NOMO-1 (cell line): ENCODE results near the gene TBX4.
"Not testable (repeated sequence)": the region's sequence is repeated elsewhere in the genome, so short reads cannot be mapped to it uniquely, and the experiment has no call there.

Source experiments
- DNase-seq, 2 experiments: peaks; one replicate each; lab custom pipeline; 2025; ENCODE audit not compliant: unreplicated experiment in 2 of 2; lab: John Stamatoyannopoulos, UW

TBX4 gene

DNA sequence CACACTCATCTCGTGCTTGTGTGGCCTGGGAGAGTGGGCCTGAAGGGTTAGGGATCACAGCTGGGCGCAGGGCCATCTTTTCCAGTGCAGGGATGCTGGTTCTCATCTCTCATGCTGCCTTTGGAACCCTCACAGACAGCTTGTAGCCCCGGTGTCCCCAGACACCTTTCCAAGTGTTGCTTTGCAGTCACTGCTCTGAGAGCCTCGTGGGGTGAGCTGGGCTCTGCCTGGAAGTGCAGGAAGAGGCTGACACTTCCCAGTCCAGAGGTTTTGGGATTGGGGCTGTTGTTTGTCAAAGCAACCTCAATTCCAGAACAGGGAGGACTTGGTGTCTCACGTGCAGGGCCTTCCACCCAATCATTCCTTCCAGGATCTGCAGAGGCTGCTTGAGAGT, 28.2 kb downstream of the TBX4 start:
- no peak for DNase-seq

DNA sequence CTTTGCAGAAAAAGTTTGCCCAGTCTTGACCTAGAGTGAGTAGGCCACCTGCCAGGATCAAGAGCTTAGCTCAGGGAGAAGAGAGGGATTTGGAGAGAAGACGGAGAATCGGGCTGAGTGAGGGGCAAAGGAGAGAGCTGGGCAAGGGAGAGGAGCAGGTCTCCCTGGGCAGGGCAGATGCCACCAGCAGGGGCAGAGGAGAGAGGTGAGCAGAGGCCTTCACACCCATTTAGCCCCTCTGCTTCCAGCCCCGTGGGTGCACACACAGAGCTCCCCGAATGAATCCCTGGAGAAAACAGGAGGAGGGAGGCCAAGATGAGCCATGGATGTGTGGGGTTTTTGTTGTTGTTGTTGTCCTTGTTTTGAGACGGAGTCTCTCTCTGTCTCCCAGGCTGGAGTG, 29.2 kb downstream of the TBX4 start:
- DNase-seq = no peak

DNA sequence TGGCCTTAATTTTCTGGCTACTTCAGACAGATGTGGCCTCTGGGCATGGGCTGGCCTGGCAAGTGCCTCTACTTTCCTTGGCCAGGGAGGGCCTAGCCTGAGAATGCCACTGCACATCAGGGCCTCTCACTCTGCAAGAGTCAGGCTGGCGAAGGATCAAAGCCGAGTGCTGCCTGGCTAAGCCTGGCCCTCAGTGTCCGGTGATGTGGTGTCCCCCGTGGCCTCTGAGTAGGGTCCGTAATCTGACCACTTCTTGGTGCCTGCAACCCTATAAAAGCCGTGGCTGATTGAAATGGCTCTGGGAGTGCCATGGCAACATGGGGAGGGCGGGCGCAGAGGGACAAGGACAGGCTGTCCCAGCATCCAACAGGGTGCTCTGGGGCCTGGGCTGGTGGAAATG, 30.2 kb downstream of the TBX4 start:
- DNase-seq = no peak

DNA sequence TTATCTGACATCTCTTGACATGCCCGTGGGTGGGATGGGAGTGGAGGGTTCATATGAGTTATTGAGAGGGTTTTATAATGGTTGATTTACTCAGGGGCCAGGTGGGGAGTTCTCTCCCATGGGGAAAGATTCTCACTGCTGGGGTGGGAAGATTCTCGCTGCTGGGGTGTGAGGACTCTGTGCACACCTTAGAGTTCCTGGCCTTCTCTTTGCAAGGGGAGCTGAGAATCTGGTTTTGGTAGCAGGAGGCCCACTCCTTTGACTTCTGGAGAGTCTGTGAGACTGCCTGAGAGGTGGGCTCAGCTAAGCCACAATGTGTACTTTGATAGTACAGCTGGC, 31.5 kb downstream of the TBX4 start:
- no peak for DNase-seq

DNA sequence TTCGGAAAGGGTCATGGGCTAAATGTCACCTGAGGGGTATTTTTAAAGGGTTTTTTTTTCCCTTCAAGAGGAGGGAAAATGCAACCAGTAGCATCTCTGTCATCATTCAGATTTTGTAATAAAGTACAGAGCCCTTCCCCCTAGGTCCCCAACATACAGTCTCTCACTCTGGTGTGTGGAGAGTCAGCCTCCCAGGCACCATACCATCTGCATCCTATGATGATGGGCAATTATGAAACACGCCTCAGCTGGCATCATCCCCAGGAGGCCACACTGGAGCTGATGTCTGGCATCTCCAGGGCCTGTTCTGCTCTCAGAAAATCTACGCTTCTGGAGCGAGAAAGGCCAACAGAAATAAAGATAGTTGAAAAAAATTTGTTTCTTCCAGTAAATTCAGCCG, 32.0 kb downstream of the TBX4 start:
- DNase-seq = no peak

DNA sequence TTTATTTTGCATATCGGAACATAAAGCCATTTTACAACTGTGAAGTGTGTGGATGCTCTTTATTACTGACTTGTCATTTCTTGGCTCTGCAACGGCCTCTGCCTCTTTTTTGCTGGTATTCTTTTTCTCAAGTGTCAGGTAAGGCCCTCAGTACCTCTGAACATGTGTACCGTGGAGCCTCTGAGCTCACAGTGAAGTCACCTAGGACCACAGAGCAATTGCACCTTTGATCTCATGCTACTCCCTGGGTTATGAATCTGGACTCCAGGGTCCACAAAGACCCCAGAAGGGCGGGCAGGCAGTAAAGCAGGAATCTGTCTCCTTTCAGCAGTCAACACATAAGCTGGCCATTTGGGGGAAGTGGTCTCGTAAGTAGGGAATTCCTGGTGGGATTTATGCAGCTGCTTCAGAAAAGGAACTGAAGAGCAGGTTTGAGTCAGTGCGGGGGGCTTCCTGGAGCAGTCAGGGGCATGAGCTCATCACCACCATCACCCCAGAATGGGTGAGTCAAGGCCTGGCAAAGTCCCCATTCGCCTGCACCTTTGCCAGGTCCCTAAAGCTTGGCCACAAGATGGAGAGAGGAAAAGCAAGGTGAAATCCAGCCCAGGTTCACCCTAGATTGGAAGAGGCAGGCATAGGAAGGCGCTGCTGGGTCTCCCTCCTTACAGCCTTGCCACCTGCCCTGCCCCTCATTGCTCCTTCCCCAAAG, 33.0 kb downstream of the TBX4 start:
- no peak for DNase-seq

DNA sequence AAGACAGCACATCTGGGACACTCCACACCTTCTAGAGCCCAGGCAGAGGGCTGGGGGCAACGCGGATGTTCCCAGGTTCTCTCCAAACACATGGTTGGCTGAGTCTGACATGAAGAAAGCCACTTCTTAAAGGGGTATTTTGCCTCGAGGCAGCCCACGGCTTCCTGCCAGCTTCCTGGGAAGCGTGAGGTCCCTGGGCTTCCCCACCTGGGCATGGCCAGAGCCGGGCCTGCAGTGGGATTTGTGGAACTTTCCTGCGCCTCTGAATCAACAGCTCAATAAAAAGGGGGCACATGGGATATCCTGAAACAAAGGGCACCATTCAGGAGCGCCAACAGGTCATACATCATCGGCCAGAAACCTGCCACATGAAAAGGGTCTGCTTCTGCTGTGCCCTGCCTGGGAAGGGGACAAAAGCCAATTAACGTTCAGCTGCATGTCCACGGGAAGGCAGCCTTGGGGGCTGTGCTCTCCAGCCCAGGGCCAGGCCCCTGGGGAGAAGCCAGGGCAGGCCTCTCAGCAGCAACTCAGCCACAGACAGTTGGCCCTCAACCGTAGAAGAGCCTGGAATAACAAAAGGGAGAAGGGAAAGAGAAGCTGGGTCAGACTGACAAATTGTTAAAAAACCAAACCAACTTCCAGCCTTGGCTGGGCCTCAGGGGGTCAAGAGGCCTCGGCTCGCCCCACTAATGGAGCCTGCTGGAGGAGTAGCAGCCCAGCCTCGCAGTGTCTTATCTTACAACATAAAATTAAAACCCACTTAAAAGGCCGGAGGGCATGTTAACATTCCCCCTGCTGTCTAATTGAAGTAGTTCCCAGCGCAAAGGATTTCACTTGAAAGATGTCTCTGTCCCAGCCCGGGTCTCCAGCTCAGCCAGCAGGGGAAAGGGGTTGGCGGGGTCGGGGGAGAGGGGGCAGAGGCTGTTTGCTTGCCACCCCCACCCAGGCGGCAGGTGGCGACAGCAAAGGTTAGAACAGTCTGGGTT, 34.2 kb downstream of the TBX4 start:
- no peak for DNase-seq

DNA sequence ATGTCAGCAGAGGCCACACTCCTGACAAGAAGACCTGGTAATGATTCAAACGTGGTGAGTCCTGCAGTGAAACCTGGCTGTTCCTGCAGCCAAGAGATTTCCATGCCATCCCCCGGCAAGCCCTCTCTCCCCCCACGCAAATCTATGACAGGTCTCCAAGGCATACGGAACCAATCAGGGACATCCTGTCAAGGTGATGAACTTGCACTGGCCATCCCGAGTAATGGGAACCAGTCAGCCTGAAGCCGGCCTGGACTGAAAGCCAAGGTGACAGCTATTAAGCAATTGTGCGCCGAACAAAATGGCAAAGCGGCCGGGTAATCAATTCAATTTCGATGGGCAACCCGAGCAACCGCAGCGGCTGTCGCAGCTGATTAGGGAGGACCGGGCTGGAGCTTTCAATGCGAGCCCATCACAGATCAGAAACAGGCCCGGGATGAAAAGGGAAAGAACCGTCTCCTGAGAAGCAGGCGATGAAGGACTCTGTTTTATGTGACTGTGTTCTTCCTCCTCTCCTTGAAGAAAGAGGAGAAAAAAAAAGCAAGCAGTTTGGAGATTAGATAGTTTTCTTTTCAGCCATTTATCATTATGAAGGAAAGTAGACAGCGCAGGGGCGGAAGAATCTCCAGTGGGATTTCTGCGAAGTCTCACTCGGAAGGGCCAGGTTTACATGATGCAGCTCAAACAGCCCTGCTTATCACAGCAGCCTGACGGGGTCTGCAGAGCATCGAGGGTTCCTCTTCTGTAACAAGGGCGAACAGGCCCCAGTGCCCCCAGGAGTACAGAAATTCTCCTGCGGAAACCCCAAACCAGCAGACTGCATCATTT, 35.2 kb downstream of the TBX4 start:
- DNase-seq = no peak

DNA sequence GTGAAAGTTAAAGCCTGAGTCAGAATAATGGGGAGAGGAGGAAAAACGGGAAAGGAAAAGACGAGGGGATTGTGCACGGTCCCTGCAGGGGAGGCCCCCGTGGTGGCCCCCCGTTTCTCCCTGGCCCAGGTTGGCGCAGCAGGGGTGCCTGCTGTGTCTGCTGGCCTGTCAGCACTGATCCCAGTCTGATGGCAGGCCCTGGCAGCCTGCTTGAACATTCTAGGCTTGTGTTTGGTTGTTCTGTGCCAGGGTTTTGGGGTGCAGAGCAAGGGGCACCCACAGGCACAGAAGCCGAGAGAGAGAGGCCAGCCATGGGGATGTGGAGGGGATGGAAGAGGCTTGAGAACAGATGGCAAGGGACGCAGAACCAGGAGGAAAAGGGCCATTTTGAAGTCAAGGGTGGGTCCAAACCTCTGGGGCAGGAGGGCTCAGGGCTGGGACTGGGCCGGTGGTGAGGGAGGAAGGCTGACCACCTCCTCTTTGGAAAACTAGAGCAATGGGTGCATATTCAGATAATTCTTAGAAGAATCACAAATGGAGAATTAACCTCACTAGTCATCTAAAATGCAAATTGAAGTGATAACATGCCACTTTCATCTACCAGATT, 35.9 kb downstream of the TBX4 start:
- DNase-seq = no peak

DNA sequence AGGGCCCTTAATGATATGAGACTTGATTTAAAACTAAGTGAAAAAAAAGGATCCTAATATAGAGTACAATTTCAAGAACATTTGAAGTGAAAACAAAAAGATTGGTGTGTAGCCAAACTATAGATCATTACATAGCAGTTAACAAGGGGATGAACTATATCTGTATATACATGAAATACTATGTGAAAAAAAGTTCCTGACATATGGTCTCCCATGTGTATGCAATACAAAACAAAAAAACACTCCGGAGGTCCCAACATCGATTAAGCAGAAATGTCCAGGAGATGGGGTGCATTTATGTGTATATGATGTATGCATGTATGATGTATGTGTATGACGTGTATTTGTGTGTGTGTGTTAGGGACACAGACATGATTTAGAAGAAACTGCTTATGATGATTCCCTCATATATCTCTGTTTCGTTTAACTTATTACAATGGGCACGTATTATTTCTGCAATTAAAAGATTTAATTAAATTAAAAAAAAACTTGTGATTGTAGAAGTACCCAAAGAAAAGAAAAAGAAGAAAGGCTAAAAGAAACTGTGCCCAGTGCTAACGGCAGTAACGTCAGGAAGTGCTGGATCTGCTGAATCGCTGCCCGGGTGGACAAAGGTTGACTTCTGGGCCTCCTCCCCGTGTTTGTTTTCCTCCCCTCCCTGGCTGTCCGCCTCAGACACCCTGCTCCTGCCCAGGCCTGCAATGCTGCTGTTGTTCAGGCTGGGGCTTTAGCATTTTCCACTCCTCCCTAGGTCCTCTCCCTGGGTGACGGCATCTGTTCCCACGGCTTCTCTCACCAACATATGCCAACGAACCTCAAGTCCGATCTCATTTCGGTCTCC, 36.9 kb downstream of the TBX4 start:
- no peak for DNase-seq

DNA sequence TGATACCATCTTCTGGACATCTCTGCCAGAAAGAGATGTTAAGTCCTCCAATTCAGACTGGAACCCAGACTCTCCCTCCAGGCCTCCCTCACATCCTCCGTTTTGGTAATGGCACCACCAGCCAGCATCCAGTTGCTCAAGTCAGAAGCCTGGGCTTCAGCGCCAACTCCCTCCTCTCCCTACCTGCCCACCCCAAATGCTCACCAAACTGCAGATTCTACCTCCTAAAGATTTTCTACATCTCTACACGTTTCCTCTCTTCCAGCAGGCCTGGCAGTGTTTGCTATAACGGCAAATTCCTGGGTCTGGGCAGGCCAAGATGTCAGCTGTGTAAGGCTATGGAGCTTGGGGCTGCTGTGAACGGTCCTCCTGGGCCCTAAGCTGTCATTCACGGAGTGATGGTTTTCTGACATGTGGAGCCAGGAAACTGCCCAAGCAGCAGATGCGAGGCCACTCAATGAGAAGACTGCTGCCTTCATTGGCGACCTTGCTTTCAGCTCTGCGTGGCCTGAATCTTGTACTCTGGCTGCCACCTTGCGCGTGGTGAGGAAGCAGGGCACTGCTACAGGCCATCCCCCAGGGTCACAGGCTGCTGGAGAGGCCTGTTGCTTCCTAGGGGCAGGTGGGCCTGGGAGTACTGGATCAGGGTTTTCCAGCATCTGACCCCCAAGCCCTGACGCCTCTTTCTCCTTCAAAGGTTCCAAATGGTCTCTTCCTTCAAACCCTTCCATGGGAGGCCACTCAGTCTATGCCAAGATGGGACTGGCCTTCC, 37.7 kb downstream of the TBX4 start:
- DNase-seq = no peak

DNA sequence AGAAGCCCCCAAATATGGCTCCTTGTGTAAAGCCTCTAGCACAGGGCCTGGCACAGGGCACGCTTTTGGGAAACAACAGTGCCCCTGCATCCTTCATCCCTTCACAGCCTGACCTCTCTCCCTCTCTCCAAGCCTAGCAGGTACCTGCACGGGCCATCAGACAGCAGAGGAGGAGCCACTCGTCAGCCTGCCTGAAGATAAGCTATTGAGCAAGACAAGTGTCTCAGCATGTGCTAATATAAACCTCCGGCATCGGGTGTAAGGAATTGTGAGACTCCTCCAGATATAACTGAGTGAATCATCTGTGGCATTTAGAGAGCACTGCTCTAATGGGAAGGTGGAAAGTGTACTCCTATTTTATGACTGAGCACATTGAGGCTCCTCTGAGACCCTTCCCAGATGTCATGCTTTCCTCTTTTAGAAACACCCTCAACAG, 38.3 kb downstream of the TBX4 start:
- DNase-seq = no peak

DNA sequence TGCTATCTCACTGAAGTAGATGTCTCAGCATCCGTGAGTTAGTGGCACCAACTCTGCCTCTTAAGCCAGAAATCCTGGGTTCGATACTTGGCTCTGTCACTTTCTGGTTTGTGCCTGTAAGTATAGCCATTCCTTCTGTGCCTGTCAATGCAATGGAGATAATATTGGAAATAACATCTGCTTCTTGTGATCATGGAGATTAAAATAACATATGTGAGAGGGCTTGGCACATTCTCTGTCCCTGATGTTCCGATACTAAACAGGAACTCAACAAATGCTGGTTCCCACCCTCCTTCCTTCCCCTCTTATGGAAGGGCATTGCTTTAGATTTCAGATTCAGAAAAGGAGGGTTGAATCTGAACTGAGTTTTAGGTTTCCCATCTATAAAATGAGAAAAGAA, 39.8 kb downstream of the TBX4 start:
- no peak for DNase-seq

DNA sequence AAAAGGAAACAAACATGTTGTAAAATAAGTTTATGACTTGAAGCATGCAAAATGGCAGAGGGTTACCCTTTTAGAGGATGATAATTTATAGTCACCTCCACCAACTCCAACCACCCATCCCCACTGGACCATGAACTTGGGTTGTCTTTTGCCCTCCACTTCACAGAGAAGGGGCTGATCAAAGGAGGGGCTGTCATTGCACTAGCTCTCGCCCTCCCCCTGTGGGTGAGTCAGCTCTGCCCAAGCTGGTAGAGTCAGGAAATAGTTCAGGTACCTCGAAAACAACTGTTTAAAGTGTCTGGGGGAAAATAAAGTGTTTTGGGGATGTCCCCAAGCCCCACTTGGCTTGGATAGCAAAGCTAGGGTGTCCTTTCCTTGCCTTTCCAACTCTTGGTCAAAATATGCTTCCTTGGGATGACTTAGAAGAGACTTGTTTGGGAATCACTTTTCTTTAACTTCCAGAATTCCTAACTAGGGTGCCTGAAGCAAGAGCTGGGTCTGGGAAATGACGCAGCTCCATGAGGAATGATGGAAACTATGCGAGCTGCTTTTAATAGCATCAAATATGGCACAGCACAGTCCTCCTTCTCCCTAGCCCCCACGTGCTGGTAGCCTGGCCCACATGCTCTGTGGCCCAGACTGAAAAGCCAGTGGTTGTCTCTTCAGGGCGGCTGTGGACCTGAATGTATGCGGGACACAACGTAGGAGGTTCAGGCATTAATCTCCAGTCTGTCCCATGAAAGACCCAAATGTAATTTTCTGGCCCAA, 40.7 kb downstream of the TBX4 start:
- DNase-seq = no peak

DNA sequence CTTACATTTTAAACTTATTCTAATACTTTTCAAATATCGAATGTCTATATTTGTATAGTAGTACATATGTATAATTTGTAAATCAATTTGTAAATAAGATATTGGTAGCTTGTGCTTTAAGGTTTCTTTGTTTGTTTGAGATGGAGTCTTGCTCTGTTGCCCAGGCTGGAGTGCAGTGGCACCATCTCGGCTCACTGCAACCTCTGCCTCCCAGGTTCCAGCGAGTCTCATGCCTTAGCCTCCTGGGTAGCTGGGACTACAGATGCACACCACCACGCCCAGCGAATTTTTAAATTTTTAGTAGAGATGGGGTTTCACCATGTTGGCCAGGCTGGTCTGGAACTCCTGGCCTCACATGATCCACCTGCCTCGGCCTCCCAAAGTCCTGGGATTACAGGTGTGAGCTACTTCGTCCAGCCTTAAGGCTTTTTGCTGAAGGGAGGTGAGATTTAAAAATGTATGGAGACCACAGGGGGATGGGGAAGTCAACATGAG, 41.7 kb downstream of the TBX4 start:
- not testable (repeated sequence) for DNase-seq

DNA sequence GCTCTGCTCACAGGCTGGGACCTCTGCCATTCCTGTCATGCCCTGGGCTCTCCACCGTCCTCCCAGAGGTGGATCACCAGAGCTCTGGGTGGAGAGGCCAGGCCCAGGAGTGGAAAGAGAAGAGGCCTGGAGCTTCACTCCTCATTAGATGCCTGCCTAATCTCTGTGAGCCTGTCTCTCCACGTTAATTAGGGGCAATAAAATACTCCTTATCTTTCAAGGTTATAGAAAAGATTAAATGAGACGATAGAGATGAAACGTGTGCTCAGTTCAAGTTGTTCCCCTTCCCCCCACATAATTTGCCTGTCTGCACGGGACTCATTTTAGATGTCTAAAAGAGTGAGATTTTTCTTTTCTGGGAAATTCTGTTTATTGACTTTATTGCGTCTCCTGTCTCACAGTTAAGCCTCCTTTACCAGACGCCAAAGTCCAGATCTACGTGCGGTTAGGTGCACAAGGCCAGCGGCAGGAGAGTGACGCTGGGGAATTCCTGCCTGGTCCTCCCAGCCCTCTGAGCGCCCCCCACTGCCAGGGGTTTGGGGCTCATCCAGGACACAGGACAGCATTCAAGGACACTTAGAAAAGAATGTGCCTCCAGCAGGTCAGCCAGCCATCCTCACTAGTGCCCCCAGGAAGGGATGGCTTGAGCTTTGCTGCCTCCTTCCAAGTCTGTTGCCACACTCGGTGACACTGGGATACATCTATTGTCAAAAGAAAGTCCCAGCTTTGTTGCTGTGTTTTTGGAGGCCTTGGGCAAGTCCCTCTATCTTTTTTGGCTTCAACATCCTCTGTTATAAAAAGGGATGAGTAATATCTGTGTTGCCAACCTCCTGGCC, 42.3 kb downstream of the TBX4 start:
- no peak for DNase-seq

DNA sequence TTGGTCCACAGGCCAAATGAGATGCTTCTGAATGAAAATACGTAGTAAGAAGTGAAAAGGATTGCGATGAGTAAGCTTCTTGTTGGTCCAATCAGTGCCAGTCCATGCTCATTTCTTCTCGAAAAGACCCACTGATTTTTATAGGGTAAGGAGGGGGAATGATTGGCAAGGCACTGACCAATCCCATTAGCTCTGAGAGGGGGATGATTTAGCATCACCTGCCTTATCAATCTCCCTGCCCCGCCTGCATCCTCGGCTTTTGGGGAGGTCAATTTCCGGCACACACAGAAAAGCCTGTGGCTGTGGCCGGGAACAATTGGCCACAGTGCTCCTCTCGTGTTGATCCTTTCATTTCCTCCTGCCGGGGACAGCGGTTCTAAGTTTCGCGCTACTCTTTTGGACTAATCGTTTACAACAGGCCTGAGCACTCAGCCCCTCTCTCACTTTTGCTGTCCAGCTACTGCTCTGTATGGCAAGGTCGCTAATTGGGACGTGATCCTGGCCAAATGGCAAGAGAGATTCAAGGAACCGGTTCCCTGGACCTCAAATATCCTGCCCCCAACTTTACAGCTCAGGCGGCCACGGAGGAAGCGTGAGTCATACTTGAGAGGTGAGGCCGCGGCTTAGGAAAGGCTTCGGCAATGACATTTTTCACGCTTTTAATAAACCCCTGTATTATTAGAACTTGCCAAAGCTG, 43.1 kb downstream of the TBX4 start:
- peak; percentile 47 to 60 for DNase-seq
